Transverse colon (tissue), 4 donors: ENCODE data around the gene ZNF526. TPM values are rescaled to one million over a fixed set of nuclear protein-coding genes. Genes with fewer than 3 reads are reported as not detected.

Experiments
- DNase-seq: peaks from one replicate; pipeline ENCODE4 v3.0.0-alpha.2; 2019
- H3K27ac ChIP-seq, 4 donors: fragments of 200-600 bp; sonication (generic); 2 replicates each; pipeline ENCODE4 v1.5.1; 2016 to 2018; ENCODE audit warnings: inconsistent platforms in 4 of 4
- H3K27me3 ChIP-seq: fragments of 200-600 bp; sonication (generic); 2 replicates; pipeline ENCODE4 v1.5.1; 2017; ENCODE audit warnings: inconsistent platforms
- H3K36me3 ChIP-seq, 4 donors: fragments of 200-600 bp; sonication (generic); 2 replicates each; pipeline ENCODE4 v1.5.1; 2017 to 2019; ENCODE audit warnings: inconsistent platforms in 4 of 4
- H3K4me1 ChIP-seq, 4 donors: fragments of 200-600 bp; sonication (generic); 2 replicates each; pipeline ENCODE4 v1.5.1; 2017 to 2020; ENCODE audit warnings: inconsistent platforms in 4 of 4
- H3K4me3 ChIP-seq, 4 donors: fragments of 200-600 bp; sonication (generic); 1 replicate in 1 of 4; 2 replicates in 3 of 4; pipeline versions ENCODE4 v1.5.1 to v1.6.1; 2017 to 2019; ENCODE audit warnings: inconsistent platforms in 4 of 4
- H3K9me3 ChIP-seq, 2 donors: fragments of 200-600 bp; sonication (generic); 2 replicates each; pipeline ENCODE4 v1.5.1; 2017 to 2019; ENCODE audit warnings: inconsistent platforms in 2 of 2
- EP300 ChIP-seq: sonication (generic); formaldehyde crosslinking; IDR thresholded peaks from one replicate; pipeline ENCODE4 v1.6.1; 2017; ENCODE audit warnings: antibody characterized with exemption, low read depth
- POLR2A ChIP-seq: fragments of 450-650 bp; IDR thresholded peaks from one replicate; pipeline ENCODE4 v1.6.1; 2016; ENCODE audit warnings: antibody characterized with exemption, mild to moderate bottlenecking, moderate library complexity
- POLR2AphosphoS5 ChIP-seq, 3 donors: sonication (generic); formaldehyde crosslinking; IDR thresholded peaks; one replicate each; pipeline ENCODE4 v1.6.1; 2016; ENCODE audit warnings: antibody characterized with exemption in 3 of 3
- WGBS, 2 donors: methylation state at CpG; one replicate each; pipeline ENCODE4 v1.1.5; 2018; ENCODE audit warnings: low coverage in 1 of 2; 5-methylcytosine and 5-hydroxymethylcytosine counted together
- in situ Hi-C, 4 donors: fragments of 200-750 bp; cut with MboI; loops; one replicate each; pipeline versions ENCODE4 v1.15.0 to v1.15.1; 2017; ENCODE audit warnings: low sequenced_read_pairs in 3 of 4, low pct_ligation_motif_present in 1 of 4, low pct_unique_long_range_greater_than_20kb in 1 of 4
- intact Hi-C: fragments of 100-400 bp; cut with DNase I; formaldehyde crosslinking; loops from one replicate; pipeline ENCODE4 v1.15.1; 2023; ENCODE audit warnings: low total_unique reads
- total RNA-seq, 4 donors: library from RNA; depleted of rRNA; stranded (reverse); fragments of >200 nt; gene quantifications; one replicate each; pipeline ENCODE4 v1.1.0, GENCODE V29; 2016
- TF ChIP-seq, protein P1 (sequence below), 5 experiments: fragments of 200-600 bp in 3 of 5; fragments of 450-650 bp in 2 of 5; sonication (generic) in 3 of 5; IDR thresholded peaks; 1 replicate in 2 of 5; 2 replicates in 3 of 5; pipeline ENCODE4 v1.5.1; 2016 to 2017; ENCODE audit warnings: antibody characterized with exemption in 5 of 5, inconsistent platforms in 3 of 5, mild to moderate bottlenecking in 2 of 5, moderate library complexity in 1 of 5

ZNF526 gene
- total RNA-seq, 4 donors from 2014 or later: 6.4 to 19.5 (median 6.8) TPM

DNA sequence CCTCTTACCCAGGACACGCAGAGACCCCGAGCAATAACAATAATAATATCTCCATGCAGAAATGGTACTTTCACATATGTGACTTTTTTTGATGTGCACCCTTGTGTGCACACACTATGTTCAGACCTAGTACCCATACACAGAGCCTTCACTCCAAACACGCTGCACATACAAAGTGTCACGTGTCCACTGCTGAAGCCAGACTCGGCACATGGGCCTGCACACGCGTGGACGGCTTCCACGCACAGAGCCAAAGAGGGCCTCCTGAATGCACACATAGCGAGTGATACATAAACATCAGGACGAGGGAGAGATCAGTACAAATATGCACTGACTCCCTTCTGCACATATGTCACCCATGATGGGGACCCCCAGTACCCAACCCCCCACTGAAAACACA is 45.9 kb upstream of the ZNF526 start:
- H3K4me1 ChIP-seq: peaks cover 6 to 19% (median 16%) of the 10 kb centered on the region in 4 donors
- no peak for TF ChIP-seq POLR2AphosphoS5 (IDR thresholded peaks at IDR 0.05)
- TF ChIP-seq, protein P1, sequence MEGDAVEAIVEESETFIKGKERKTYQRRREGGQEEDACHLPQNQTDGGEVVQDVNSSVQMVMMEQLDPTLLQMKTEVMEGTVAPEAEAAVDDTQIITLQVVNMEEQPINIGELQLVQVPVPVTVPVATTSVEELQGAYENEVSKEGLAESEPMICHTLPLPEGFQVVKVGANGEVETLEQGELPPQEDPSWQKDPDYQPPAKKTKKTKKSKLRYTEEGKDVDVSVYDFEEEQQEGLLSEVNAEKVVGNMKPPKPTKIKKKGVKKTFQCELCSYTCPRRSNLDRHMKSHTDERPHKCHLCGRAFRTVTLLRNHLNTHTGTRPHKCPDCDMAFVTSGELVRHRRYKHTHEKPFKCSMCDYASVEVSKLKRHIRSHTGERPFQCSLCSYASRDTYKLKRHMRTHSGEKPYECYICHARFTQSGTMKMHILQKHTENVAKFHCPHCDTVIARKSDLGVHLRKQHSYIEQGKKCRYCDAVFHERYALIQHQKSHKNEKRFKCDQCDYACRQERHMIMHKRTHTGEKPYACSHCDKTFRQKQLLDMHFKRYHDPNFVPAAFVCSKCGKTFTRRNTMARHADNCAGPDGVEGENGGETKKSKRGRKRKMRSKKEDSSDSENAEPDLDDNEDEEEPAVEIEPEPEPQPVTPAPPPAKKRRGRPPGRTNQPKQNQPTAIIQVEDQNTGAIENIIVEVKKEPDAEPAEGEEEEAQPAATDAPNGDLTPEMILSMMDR (IDR thresholded peaks at IDR 0.05): no peak
- no peak for TF ChIP-seq POLR2A
- TF ChIP-seq EP300: no peak
- H3K9me3 ChIP-seq: no peaks in the 10 kb centered on the region
- H3K4me3 ChIP-seq: no peak overlapping the region
- in situ Hi-C loops (no loop called here), intact Hi-C loops (no loop called here)
- no peak overlapping the region for H3K27ac ChIP-seq
- no peak for DNase-seq
- H3K27me3 ChIP-seq: peaks cover 59% of the 10 kb centered on the region
- no peaks in the 10 kb centered on the region for H3K36me3 ChIP-seq
- 82 to 88% methylated on average over 5 to 11 of the region's 11 CpGs for WGBS, 2 donors

DNA sequence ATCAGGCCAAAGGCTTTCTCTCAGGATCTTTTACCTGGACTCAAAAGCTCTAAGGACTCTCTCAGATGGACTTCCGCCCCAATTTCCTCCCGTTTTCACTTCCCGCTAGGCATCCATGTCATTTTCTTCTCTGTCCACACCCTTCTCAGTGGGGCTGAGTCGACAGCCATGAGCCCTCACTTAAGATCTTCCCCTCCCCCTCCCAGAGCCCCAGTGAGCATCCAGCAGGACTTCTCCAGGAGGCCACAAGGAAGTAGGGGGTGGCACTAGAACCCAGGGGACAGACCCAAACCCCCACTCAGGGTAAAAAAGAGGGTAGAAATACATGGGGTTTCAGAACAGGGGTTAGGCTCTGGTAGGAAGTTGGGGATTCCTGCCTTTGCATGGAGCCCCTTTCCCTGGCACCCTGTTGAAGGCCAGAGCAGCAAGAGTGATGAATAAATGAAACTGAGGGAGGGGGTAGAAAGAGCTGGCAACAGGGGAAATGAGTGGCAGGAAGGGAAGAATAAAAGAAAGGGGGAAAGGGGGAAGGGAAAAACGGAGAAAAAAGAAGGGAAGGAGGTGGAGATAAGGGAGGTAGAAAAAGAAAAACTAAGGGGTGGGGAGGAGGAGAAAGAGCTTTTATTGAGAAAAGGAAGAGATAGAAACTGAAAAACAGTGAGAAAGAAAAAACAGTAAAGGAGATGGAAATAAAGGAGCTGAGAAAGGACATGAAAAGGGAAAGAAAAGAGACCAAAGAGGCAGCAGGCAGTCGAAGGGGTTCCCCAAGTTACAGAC is 45.0 kb upstream of the ZNF526 start:
- in situ Hi-C loops: no loop called here
- DNase-seq: no peak

DNA sequence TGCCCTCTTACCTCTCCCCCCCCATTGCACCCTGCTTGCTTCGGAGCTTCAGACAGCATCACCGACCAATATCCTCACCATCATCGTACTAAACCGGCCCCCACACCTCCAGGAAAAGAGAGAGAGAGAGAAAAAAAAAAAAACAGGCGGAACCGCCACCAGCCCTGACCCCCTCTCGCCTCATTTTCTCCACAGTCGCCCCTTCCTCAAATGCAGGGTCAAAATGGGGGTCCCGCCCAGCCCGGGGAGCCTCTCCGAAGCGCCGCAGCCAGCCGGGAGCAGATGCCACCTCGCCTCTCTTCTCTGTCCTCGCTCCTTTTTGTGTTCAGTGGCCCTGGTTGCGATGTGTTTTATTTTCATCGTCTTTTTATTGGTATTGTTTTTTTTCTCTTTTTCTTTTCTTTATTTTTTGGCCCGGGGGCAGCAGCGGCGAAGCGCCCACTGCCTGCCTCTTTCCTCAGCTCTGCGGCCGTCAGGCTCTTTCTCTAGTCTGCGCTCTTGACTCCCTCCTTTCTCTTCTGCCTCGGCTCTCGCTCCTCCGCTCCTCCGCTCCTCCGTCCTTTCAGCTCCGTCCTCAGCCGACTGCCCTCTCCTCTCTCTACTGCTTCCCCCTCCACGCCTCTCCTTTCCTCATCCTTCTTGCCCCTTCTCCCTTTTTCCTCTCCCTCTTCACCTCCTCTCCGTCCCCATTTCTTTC is 44.0 kb upstream of the ZNF526 start:
- H3K27me3 ChIP-seq: peaks cover 78% of the 10 kb centered on the region
- no peak for DNase-seq
- no peaks in the 10 kb centered on the region for H3K36me3 ChIP-seq
- H3K9me3 ChIP-seq: no peaks in the 10 kb centered on the region
- TF ChIP-seq, protein P1 (IDR thresholded peaks at IDR 0.05): no peak
- TF ChIP-seq EP300 (no peak), POLR2AphosphoS5 (IDR thresholded peaks at IDR 0.05) (no peak)
- H3K27ac ChIP-seq: peak overlapping the region in 1 of 4 donors; percentile 18
- intact Hi-C loops: loop anchor here (2.0 kb wide), 1 partner anchor 79 kb away; the partner anchor contains the start of gene ERF
- peak overlapping the region; percentile 23 to 59 (median 41) for H3K4me3 ChIP-seq
- H3K4me1 ChIP-seq: peaks cover 6 to 19% (median 16%) of the 10 kb centered on the region in 4 donors
- in situ Hi-C loops: no loop called here
- 0 to 3% methylated on average over 23 to 34 of the region's 34 CpGs for WGBS, 2 donors

More for the DNA sequence above, 45.0 kb upstream of the ZNF526 start:
- H3K9me3 ChIP-seq: no peaks in the 10 kb centered on the region
- peaks cover 68% of the 10 kb centered on the region for H3K27me3 ChIP-seq
- H3K4me3 ChIP-seq: no peak overlapping the region
- H3K27ac ChIP-seq: no peak overlapping the region
- TF ChIP-seq, protein P1 (IDR thresholded peaks at IDR 0.05): no peak
- no peak for TF ChIP-seq POLR2A
- no peak for TF ChIP-seq EP300
- no peak for TF ChIP-seq POLR2AphosphoS5 (IDR thresholded peaks at IDR 0.05)
- intact Hi-C loops: no loop called here
- 34 to 52% methylated on average over 3 to 6 of the region's 6 CpGs for WGBS, 2 donors
- peaks cover 6 to 19% (median 16%) of the 10 kb centered on the region in 4 donors for H3K4me1 ChIP-seq
- H3K36me3 ChIP-seq: no peaks in the 10 kb centered on the region

DNA sequence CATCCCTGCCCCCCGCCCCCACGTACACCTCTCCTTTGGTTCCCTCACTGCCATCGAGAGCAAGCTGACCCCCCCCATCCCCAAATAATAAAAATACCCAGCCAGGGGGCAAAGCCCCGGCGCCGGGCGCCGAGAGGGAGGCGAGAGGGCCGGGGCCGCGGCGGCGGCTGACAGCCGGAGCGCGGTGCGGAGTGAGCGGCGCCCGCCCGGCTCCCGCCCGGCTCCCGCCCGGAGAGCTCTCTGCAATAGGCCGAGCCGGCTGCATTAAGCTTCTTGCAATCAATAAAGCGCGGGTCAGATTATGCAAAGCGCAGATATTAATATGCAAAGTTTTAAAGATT is 43.5 kb upstream of the ZNF526 start:
- H3K27ac ChIP-seq: peak overlapping the region in 1 of 4 donors; percentile 18

More for the DNA sequence above, 43.5 kb upstream of the ZNF526 start:
- Histone ChIP-seq H3K4me1 (peaks cover 6 to 19% (median 16%) of the 10 kb centered on the region in 4 donors), H3K36me3 (no peaks in the 10 kb centered on the region), H3K9me3 (no peaks in the 10 kb centered on the region), H3K27me3 (peaks cover 83% of the 10 kb centered on the region), H3K4me3 (peak overlapping the region; percentile 23 to 59 (median 41))
- intact Hi-C loops: loop anchor here (2.0 kb wide), 1 partner anchor 78 kb away; the partner anchor contains the start of gene ERF
- WGBS, 2 donors: 1% methylated on average over 31 of the region's 31 CpGs; no CpG with 5 or more reads in 1 of the 2 donors
- in situ Hi-C loops: no loop called here
- DNase-seq: no peak
- TF ChIP-seq EP300 (no peak), POLR2A (no peak), POLR2AphosphoS5 (IDR thresholded peaks at IDR 0.05) (no peak)
- TF ChIP-seq, protein P1 (IDR thresholded peaks at IDR 0.05): no peak
